PC-9 (cell line): Measurements from ENCODE around the gene NOC2L.

Experiments
- CTCF ChIP-seq: fragments of 200-600 bp; sonication (generic); conservative IDR thresholded peaks from 2 replicates; pipeline ENCODE4 v1.6.1; 2017; ENCODE audit warnings: mixed run types, antibody characterized with exemption, mild to moderate bottlenecking, moderate library complexity
- EZH2 ChIP-seq: fragments of 200-600 bp; sonication (generic); IDR thresholded peaks from 2 replicates; pipeline ENCODE4 v1.8.0; 2017; ENCODE audit warnings: antibody characterized with exemption, low read depth

- TF ChIP-seq CTCF, result no peak
- no peak for TF ChIP-seq EZH2
Measured at GRCh38 chr1:973459-974292, 14.6 kb upstream of the NOC2L start.
